Hematopoietic multipotent progenitor cell treated with erythropoietin and hydrocortisone succinate and interleukin-3 and kit ligand, for 8 days (in vitro differentiated cells): ENCODE measurements around the gene KAT7.

Experiments
- DNase-seq: peaks from one replicate; pipeline ENCODE4 v3.0.0-alpha.2; 2015

Gene KAT7

GRCh38 chr17:49873466-49873865, 85.0 kb downstream of the KAT7 start:
- DNase-seq: no peak

DNA sequence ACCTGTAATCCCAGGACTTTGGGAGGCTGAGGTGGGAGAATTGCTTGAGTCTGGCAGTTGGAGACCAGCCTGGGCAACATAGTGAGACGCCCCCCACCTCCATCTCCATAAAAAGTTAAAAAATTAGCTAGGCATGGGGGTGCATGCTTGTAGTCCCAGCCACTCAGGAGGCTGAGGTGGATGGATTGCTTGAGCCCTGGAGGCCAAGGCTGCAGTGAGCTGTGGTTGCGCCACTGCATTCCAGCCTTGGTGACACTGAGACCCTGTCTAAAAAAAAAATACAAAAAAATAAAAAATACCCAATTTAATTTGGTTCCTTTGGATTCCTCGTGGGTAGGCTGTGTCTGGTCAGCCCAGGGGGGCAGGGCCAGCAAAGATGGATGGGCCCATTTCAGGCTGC, 85.4 kb downstream of the KAT7 start:
- no peak for DNase-seq

GRCh38 chr17:49874911-49875310, 86.4 kb downstream of the KAT7 start:
- DNase-seq: no peak

DNA sequence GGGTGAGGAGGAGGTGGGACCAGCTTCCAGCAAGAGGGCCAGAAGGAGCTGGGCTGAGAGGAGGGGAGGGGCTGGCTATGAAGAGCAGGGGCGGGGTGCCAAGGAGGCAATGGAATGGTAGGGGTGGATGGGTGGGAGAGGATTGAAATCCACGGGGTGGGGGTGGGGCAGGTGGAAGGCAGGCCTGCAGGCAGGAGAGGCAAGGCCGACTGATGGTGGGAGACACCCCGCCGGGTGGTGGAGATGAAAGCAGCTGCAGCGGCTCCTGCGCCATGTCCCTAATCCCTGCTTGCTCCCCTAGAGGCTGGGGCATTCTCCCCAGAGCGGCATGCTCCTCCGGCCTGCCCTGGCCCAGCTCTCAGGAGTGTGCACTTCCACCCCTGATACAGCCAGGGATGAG, 87.2 kb downstream of the KAT7 start:
- DNase-seq: no peak

- no peak for DNase-seq
Observed at GRCh38 chr17:49878931-49879904, 90.7 kb downstream of the KAT7 start.

DNA sequence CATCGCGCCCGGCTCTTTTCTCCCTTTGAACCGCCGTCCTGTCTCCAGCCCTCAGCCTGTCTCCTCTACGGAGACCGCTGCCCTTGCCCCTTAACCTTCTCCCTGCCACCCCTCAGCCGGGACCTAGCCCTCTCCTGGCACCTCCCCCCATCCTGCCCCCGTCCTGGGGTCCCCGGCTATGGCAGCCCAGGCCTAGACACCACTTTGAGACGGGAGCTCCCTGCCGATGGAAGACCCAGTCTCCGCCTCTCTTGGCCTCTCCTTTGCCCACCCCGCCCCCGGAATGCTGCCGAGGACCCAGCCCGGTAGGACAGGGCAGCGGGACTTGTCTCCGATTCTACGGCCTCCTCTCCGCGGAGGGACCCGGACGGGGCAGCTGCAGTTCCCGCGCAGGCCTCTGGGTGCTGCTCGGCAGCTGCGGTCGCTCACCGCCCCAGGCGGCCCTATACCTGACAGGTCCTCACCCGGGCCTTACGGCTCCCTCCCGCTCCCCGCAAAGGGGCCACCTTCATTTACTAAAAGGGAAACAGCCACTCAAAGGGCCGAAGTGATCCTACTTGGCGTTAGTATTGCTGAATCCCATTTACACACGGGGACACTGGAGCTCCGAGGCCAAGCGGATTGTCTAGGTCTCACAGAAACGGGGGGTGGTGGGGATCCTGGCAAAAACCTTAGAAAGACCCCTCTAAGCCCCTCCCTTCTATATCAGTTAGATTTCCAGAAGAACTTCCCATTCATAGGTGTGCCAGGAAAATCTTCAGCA, 92.0 kb downstream of the KAT7 start:
- DNase-seq: peak; percentile 50

DNA sequence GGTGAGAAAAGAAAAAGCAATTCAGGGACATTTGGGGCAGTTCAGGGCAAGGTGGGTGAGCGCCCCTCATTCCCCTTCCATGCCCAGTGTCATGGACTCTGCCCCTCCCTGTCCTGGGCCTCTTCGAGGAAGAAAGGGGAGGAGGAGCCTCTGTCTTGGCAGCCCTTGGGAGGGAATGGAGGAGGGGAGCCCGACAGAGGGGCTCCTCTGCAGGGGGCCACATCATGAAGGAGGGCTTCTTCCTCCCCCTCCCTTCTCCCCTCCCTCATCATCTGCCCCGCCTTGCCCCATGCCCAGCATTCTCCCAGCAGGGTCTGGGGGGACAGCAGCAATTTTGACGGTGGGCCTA, 92.5 kb downstream of the KAT7 start:
- DNase-seq: no peak

DNA sequence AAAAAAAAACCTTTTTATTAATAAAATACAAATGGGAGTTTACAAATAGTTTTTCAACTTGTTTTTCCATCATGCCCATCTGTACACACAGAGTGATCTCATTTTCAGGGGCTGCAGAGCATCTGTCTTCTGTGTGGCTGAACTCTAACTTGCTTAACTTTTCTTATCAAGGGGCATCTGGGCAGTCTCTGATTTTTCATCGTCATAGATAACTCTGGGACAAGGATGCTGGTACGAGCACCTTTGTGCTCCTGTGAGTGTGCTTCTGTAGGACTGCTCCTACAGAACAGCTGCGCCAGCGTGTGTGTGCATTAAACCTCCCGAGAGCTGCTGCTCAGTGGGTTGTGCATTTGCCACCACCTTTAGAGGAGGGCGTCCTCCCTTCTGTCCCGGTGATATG, 94.0 kb downstream of the KAT7 start:
- no peak for DNase-seq
